Thyroid gland (tissue), 4 donors: ENCODE results near the gene PDE4B.

ENCODE experiments used
- POLR2A ChIP-seq, 2 donors: fragments of 450-650 bp; IDR thresholded peaks; one replicate each; pipeline ENCODE4 v1.6.1; 2017; ENCODE audit warnings: antibody characterized with exemption in 2 of 2, mild to moderate bottlenecking in 2 of 2, moderate library complexity in 1 of 2
- TF ChIP-seq, protein P1 (sequence below), 6 experiments: fragments of 200-600 bp in 3 of 6; fragments of 450-650 bp in 3 of 6; sonication (generic) in 3 of 6; IDR thresholded peaks; one replicate each; pipeline ENCODE4 v1.5.1; 2016 to 2019; ENCODE audit warnings: antibody characterized with exemption in 6 of 6, mild to moderate bottlenecking in 2 of 6, inconsistent platforms in 1 of 6, moderate library complexity in 1 of 6

DNA sequence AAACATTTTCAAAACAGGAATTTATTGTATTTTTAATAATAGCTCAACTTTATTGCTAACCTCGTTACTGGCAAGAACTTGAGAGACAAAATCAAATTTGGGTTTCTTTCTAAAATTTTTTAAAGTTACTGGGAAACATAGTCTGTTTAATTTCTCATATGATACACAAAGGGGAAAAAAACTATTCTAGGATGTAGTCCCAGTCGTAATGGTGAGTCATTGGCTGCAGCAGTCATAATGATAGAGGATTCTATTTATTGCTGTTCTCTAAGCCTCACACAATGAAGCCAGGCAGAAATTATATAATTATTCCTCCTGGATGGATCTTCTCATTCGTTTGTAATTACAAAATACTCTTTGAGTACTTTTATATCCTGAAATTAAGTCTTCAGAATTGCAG, 414.8 kb downstream of the PDE4B start:
- TF ChIP-seq, protein P1, sequence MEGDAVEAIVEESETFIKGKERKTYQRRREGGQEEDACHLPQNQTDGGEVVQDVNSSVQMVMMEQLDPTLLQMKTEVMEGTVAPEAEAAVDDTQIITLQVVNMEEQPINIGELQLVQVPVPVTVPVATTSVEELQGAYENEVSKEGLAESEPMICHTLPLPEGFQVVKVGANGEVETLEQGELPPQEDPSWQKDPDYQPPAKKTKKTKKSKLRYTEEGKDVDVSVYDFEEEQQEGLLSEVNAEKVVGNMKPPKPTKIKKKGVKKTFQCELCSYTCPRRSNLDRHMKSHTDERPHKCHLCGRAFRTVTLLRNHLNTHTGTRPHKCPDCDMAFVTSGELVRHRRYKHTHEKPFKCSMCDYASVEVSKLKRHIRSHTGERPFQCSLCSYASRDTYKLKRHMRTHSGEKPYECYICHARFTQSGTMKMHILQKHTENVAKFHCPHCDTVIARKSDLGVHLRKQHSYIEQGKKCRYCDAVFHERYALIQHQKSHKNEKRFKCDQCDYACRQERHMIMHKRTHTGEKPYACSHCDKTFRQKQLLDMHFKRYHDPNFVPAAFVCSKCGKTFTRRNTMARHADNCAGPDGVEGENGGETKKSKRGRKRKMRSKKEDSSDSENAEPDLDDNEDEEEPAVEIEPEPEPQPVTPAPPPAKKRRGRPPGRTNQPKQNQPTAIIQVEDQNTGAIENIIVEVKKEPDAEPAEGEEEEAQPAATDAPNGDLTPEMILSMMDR (IDR thresholded peaks at IDR 0.05) = no peak
- no peak for TF ChIP-seq POLR2A (IDR thresholded peaks at IDR 0.05)
